Measurements from ENCODE around the gene SEMA3D.

DNA sequence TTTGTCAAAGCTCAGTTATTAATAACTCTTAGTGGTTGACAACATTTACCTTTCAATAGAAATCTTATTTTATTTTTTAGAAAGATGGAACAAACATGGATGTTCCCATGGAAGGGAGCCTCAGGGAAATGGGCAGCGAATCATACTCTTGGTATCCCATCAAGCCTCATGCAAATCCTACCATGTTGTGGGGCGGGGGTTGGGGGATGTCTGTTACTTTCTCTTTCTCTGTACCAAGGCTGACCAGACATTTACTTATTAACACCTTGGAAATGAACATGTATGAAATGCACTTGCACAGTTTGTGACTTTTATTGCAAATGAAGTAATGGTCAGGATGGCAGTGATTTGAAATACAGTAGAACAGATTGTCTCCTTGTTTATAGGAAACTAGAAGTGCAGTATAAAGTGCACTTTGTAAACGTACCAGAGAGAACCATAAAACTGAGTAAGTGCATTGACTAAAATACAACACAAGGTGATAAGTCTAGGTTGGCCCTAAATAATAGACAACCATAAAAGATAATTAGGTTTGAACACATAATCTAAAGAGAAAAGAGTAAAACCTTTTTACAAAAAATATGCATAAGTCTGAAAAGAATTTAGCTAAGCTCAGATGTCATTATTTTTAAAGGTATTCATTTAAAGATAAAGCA, 32.4 kb downstream of the SEMA3D start:
- TF ChIP-seq, protein P1, sequence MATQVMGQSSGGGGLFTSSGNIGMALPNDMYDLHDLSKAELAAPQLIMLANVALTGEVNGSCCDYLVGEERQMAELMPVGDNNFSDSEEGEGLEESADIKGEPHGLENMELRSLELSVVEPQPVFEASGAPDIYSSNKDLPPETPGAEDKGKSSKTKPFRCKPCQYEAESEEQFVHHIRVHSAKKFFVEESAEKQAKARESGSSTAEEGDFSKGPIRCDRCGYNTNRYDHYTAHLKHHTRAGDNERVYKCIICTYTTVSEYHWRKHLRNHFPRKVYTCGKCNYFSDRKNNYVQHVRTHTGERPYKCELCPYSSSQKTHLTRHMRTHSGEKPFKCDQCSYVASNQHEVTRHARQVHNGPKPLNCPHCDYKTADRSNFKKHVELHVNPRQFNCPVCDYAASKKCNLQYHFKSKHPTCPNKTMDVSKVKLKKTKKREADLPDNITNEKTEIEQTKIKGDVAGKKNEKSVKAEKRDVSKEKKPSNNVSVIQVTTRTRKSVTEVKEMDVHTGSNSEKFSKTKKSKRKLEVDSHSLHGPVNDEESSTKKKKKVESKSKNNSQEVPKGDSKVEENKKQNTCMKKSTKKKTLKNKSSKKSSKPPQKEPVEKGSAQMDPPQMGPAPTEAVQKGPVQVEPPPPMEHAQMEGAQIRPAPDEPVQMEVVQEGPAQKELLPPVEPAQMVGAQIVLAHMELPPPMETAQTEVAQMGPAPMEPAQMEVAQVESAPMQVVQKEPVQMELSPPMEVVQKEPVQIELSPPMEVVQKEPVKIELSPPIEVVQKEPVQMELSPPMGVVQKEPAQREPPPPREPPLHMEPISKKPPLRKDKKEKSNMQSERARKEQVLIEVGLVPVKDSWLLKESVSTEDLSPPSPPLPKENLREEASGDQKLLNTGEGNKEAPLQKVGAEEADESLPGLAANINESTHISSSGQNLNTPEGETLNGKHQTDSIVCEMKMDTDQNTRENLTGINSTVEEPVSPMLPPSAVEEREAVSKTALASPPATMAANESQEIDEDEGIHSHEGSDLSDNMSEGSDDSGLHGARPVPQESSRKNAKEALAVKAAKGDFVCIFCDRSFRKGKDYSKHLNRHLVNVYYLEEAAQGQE (IDR thresholded peaks at IDR 0.05): no peak
- TF ChIP-seq, protein P2, sequence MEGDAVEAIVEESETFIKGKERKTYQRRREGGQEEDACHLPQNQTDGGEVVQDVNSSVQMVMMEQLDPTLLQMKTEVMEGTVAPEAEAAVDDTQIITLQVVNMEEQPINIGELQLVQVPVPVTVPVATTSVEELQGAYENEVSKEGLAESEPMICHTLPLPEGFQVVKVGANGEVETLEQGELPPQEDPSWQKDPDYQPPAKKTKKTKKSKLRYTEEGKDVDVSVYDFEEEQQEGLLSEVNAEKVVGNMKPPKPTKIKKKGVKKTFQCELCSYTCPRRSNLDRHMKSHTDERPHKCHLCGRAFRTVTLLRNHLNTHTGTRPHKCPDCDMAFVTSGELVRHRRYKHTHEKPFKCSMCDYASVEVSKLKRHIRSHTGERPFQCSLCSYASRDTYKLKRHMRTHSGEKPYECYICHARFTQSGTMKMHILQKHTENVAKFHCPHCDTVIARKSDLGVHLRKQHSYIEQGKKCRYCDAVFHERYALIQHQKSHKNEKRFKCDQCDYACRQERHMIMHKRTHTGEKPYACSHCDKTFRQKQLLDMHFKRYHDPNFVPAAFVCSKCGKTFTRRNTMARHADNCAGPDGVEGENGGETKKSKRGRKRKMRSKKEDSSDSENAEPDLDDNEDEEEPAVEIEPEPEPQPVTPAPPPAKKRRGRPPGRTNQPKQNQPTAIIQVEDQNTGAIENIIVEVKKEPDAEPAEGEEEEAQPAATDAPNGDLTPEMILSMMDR (IDR thresholded peaks at IDR 0.05): no peak
- TF ChIP-seq CBX2 (IDR thresholded peaks at IDR 0.05; ENCODE audit: borderline replicate concordance, low read depth) (no peak), NR3C1 (IDR thresholded peaks at IDR 0.05) (no peak), RAD21 (conservative IDR thresholded peaks at IDR 0.05 in 1 of 2, IDR thresholded peaks at IDR 0.05 in 1 of 2) (no peak), MAFK (IDR thresholded peaks at IDR 0.05; ENCODE audit: partially characterized antibody) (no peak), RFX5 (IDR thresholded peaks at IDR 0.05) (no peak), EP300 (IDR thresholded peaks at IDR 0.05) (no peak), POLR2A (IDR thresholded peaks at IDR 0.05; ENCODE audit: low read length) (no peak), ZSCAN20 (CRISPR knock-in tag; IDR thresholded peaks at IDR 0.05) (no peak), JUN (IDR thresholded peaks at IDR 0.05) (no peak), SREBF2 (IDR thresholded peaks at IDR 0.05) (no peak), CBX8 (IDR thresholded peaks at IDR 0.05) (no peak)
- TF ChIP-seq, protein P3, sequence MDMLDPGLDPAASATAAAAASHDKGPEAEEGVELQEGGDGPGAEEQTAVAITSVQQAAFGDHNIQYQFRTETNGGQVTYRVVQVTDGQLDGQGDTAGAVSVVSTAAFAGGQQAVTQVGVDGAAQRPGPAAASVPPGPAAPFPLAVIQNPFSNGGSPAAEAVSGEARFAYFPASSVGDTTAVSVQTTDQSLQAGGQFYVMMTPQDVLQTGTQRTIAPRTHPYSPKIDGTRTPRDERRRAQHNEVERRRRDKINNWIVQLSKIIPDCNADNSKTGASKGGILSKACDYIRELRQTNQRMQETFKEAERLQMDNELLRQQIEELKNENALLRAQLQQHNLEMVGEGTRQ (IDR thresholded peaks at IDR 0.05): no peak
